A549 (cell line): ENCODE measurements around the gene MCTP1. TPM values are rescaled to one million over a fixed set of nuclear protein-coding genes. Genes with fewer than 3 reads are reported as not detected.

Experiments
- ATAC-seq, 2 experiments: fragments of 200-7000 bp in 1 of 2; fragments of >200 bp in 1 of 2; cut with Nextera tagmentation in 1 of 2; cut with Tn5 transposase in 1 of 2; 3 replicates each; pipeline versions ENCODE4 v1.8.0 to v1.9.1; 2018 to 2020; ENCODE audit warnings: mild to moderate bottlenecking in 1 of 2, moderate library complexity in 1 of 2
- CTCF ChIA-PET: fragments of 300-600 bp; sonication (Branson Sonifier 250); formaldehyde crosslinking; extraction: SDS; loops from one replicate; lab custom pipeline; 2021; ENCODE audit warnings: antibody characterized with exemption, inconsistent platforms; lab: Yijun Ruan, JAX
- POLR2A ChIA-PET: fragments of 350-600 bp; formaldehyde crosslinking; extraction: SDS; loops from one replicate; lab custom pipeline; 2021; ENCODE audit warnings: antibody characterized with exemption, inconsistent platforms; lab: Yijun Ruan, JAX
- DNase-seq, 2 experiments: peaks; one replicate each; pipeline versions ENCODE4 v3.0.0 to v3.0.0-alpha.2; 2011 to 2016; ENCODE audit warnings: low read depth in 1 of 2, low spot score in 1 of 2
- FAIRE-seq: peaks from 2 replicates; lab custom pipeline; 2011; peaks lifted over from hg19 to GRCh38; lab: Jason Lieb, UNC
- H3K27ac ChIP-seq, 2 experiments: fragments of >200 bp; sonication (Bioruptor Twin); formaldehyde crosslinking; 3 replicates each; pipeline ENCODE4 v1.5.1; 2016 to 2017
- H3K4me1 ChIP-seq: fragments of >200 bp; sonication (Bioruptor Twin); formaldehyde crosslinking; 3 replicates; pipeline ENCODE4 v1.6.1; 2016
- H3K4me2 ChIP-seq: fragments of >200 bp; sonication (Bioruptor Twin); formaldehyde crosslinking; 3 replicates; pipeline ENCODE4 v1.6.1; 2016
- H3K4me3 ChIP-seq: fragments of >200 bp; sonication (Bioruptor Twin); formaldehyde crosslinking; 3 replicates; pipeline ENCODE4 v1.5.1; 2016
- H3K9me3 ChIP-seq: fragments of >200 bp; sonication (Bioruptor Twin); formaldehyde crosslinking; 3 replicates; pipeline ENCODE4 v1.6.1; 2016
- CEBPB ChIP-seq, 2 experiments: fragments of >200 bp in 1 of 2; sonication (Bioruptor Twin) in 1 of 2; formaldehyde crosslinking in 1 of 2; IDR thresholded peaks; 2 replicates each; pipeline ENCODE4 v1.6.1; 2012 to 2016
- CHD2 ChIP-seq: fragments of 150-350 bp; IDR thresholded peaks from 2 replicates; pipeline ENCODE4 v1.6.1; 2014; ENCODE audit warnings: low read length; ENCODE audit not compliant: partially characterized antibody
- FOSB ChIP-seq: fragments of 250-450 bp; sonication (Bioruptor Pico); IDR thresholded peaks from 2 replicates; pipeline ENCODE4 v1.5.0; 2020; ENCODE audit warnings: mild to moderate bottlenecking, moderate library complexity
- FOSL2 ChIP-seq, 2 experiments: fragments of 450-650 bp in 1 of 2; fragments of >200 bp in 1 of 2; sonication (Bioruptor Twin) in 1 of 2; formaldehyde crosslinking; IDR thresholded peaks; 2 replicates each; pipeline versions ENCODE4 v1.5.0 to v1.6.1; 2016 to 2020; ENCODE audit warnings: mild to moderate bottlenecking in 1 of 2, moderate library complexity in 1 of 2
- HES2 ChIP-seq: fragments of >200 bp; sonication (Bioruptor Twin); formaldehyde crosslinking; IDR thresholded peaks from 2 replicates; pipeline ENCODE4 v1.6.1; 2016
- HEYL ChIP-seq: fragments of 250-450 bp; sonication (Bioruptor Pico); IDR thresholded peaks from 2 replicates; pipeline ENCODE4 v1.8.0; 2021; ENCODE audit warnings: mild to moderate bottlenecking, moderate library complexity
- HMGXB4 ChIP-seq: fragments of 250-450 bp; sonication (Bioruptor Pico); IDR thresholded peaks from 2 replicates; pipeline ENCODE4 v1.5.0; 2021; ENCODE audit warnings: mild to moderate bottlenecking, moderate library complexity, borderline replicate concordance
- JUN ChIP-seq, 2 experiments: fragments of >200 bp; sonication (Bioruptor Twin); formaldehyde crosslinking; IDR thresholded peaks; 2 replicates in 1 of 2; 3 replicates in 1 of 2; pipeline ENCODE4 v1.6.1; 2016 to 2017
- MYC ChIP-seq: IDR thresholded peaks from 2 replicates; pipeline ENCODE4 v1.6.1; 2012; ENCODE audit warnings: mild to moderate bottlenecking, inconsistent platforms, low read length, improper control_type of control experiment, borderline replicate concordance
- PHF8 ChIP-seq: fragments of 200-600 bp; sonication (generic); IDR thresholded peaks from 2 replicates; pipeline ENCODE4 v1.6.1; 2016; ENCODE audit warnings: low read depth, mild to moderate bottlenecking, antibody characterized with exemption, moderate library complexity, borderline replicate concordance
- POLR2A ChIP-seq: IDR thresholded peaks from 2 replicates; pipeline ENCODE4 v1.6.1; 2012; ENCODE audit warnings: mild to moderate bottlenecking, low read length
- REST ChIP-seq: fragments of 200-600 bp; sonication (generic); IDR thresholded peaks from 2 replicates; pipeline ENCODE4 v1.6.1; 2016; ENCODE audit warnings: antibody characterized with exemption, mild to moderate bottlenecking, moderate library complexity
- RNF2 ChIP-seq: fragments of 200-600 bp; sonication (generic); IDR thresholded peaks from 2 replicates; pipeline ENCODE4 v1.6.1; 2016; ENCODE audit warnings: low read depth, mild to moderate bottlenecking, antibody characterized with exemption, moderate library complexity, borderline replicate concordance
- ZFP36 ChIP-seq: fragments of 450-650 bp; IDR thresholded peaks from 2 replicates; pipeline ENCODE4 v1.6.1; 2014; ENCODE audit warnings: borderline replicate concordance; ENCODE audit not compliant: partially characterized antibody
- ZNF302 ChIP-seq: fragments of 250-450 bp; sonication (Bioruptor Pico); IDR thresholded peaks from 2 replicates; pipeline ENCODE4 v1.9.0; 2021; ENCODE audit warnings: inconsistent platforms, mild to moderate bottlenecking, moderate library complexity
- WGBS: methylation state at CpG from one replicate; pipeline ENCODE4 v1.1.6; 2017; ENCODE audit errors: missing lambda C conversion rate; 5-methylcytosine and 5-hydroxymethylcytosine counted together
- polyA plus RNA-seq, 4 experiments: library from polyadenylated mRNA; depleted of rRNA in 3 of 4; stranded (reverse); fragments of >200 nt; fragmentation: RNase III in 1 of 4; extraction: RNeasy Plus Mini Kit Qiagen cat#74134 plus additional on column Dnase treatment in 1 of 4; gene quantifications; 2 replicates in 3 of 4; 3 replicates in 1 of 4; pipeline ENCODE4 v1.2.3, GENCODE V29; 2011 to 2017
- TF ChIP-seq, protein P1 (sequence below): fragments of 250-450 bp; sonication (Bioruptor Pico); IDR thresholded peaks from 2 replicates; pipeline ENCODE4 v1.5.0; 2020; ENCODE audit warnings: low read depth, mild to moderate bottlenecking, moderate library complexity
- TF ChIP-seq, protein P2 (sequence below): fragments of >200 bp; sonication (Bioruptor Twin); formaldehyde crosslinking; IDR thresholded peaks from 3 replicates; pipeline ENCODE4 v1.6.1; 2016

MCTP1 gene
- polyA plus RNA-seq, 2 of the 4 experiments (the other 2 are of a cell fraction), result 5.4 to 6.9 TPM

DNA sequence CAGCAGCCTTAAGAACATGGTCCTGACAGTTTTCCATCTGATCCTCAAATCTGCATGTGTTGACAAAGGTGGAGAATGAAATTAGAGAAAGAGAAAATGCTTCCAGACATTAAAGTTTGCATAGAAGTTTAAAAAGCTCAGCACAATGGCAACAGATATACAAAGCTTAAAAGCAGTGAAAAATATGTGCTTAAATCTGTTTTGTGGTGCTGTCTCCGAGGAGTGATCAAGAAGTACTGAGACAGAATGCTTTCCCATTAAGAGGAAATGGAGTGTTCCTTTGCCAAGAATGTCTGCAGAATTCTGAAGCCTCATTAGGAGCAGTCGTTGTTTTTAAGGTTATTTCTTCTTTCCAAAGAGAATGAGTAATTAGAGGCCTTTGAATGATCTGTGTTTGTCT, 131.4 kb downstream of the MCTP1 start:
- Histone ChIP-seq H3K4me1 (no peaks in the 10 kb centered on the region), H3K4me3 (no peak overlapping the region), H3K9me3 (0 out of 3 replicates have a peak, but pooled peaks cover 3% of the 10 kb centered on the region), H3K27ac (no peak overlapping the region), H3K4me2 (no peak overlapping the region)
- 8% methylated on average over 2 of the region's 2 CpGs for WGBS
- FAIRE-seq (no peak), DNase-seq (no peak), ATAC-seq (no peak)
- TF ChIP-seq, protein P1, sequence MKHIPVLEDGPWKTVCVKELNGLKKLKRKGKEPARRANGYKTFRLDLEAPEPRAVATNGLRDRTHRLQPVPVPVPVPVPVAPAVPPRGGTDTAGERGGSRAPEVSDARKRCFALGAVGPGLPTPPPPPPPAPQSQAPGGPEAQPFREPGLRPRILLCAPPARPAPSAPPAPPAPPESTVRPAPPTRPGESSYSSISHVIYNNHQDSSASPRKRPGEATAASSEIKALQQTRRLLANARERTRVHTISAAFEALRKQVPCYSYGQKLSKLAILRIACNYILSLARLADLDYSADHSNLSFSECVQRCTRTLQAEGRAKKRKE (CRISPR knock-in tag), result no peak
- no peak for TF ChIP-seq JUN (IDR thresholded peaks at IDR 0.05)
- TF ChIP-seq, protein P2, sequence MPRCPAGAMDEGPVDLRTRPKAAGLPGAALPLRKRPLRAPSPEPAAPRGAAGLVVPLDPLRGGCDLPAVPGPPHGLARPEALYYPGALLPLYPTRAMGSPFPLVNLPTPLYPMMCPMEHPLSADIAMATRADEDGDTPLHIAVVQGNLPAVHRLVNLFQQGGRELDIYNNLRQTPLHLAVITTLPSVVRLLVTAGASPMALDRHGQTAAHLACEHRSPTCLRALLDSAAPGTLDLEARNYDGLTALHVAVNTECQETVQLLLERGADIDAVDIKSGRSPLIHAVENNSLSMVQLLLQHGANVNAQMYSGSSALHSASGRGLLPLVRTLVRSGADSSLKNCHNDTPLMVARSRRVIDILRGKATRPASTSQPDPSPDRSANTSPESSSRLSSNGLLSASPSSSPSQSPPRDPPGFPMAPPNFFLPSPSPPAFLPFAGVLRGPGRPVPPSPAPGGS, result no peak
- CTCF ChIA-PET, result no interaction called here
- POLR2A ChIA-PET, result no interaction called here

DNA sequence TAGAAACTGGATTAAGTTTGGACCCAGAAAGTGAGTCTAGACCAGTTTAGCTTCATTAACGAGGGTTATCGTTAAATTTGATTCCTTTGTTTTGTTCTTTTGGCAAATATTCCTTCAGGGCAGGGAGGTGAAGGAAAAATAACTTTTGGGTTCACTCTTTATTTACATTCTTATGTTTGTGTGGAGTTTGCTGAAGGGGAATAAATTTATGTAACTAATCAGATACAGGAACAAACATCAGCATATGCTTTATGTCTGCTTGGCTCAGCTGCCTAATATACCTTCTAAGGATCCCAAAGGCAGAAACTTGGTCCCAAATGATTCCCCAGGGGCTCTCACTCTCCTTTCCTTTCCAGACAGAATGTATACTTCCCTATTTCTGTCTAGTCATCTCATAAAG, 132.4 kb downstream of the MCTP1 start:
- Histone ChIP-seq H3K4me1 (no peaks in the 10 kb centered on the region), H3K27ac (no peak overlapping the region), H3K4me2 (no peak overlapping the region), H3K4me3 (no peak overlapping the region), H3K9me3 (peaks cover 8% of the 10 kb centered on the region; the same call in 1 of the 3 replicates)
- FAIRE-seq (no peak), ATAC-seq (no peak), DNase-seq (no peak)
- CTCF ChIA-PET, result no interaction called here
- POLR2A ChIA-PET, result no interaction called here
- TF ChIP-seq RNF2 (no peak), HMGXB4 (CRISPR knock-in tag) (no peak), HES2 (no peak), PHF8 (no peak), CEBPB (IDR thresholded peaks at IDR 0.05) (no peak), FOSL2 (IDR thresholded peaks at IDR 0.05) (no peak), FOSL2 (CRISPR knock-in tag; IDR thresholded peaks at IDR 0.05) (no peak), JUN (IDR thresholded peaks at IDR 0.05) (no peak), CHD2 (no peak), REST (no peak), ZNF302 (CRISPR knock-in tag) (no peak), POLR2A (no peak), FOSB (CRISPR knock-in tag) (no peak), HEYL (CRISPR knock-in tag) (no peak), ZFP36 (no peak), MYC (no peak)
- 47% methylated on average over 2 of the region's 2 CpGs for WGBS
